ENCODE data around the gene DAB2IP. TPM values are rescaled to one million over a fixed set of nuclear protein-coding genes. Genes with fewer than 3 reads are reported as not detected.

DAB2IP gene
- total RNA-seq, 1 donor from 2014 or later = 0.75 TPM

- H3K27ac Mint-ChIP-seq = no peak overlapping the region
- H3K4me3 Mint-ChIP-seq = no peak overlapping the region
- H3K9me3 Mint-ChIP-seq = no peaks in the 10 kb centered on the region
- no peaks in the 10 kb centered on the region for H3K36me3 Mint-ChIP-seq (ENCODE audit: low read depth)
- DNase-seq (no peak), ATAC-seq (ENCODE audit: low read depth) (no peak)
- no peak for TF ChIP-seq CTCF (IDR thresholded peaks at IDR 0.05)
- no peaks in the 10 kb centered on the region for H3K4me1 Mint-ChIP-seq
- ChIA-PET POLR2A (no interaction called here), CTCF (no interaction called here)
- intact Hi-C loops (cut with micrococcal nuclease) = loop anchor here (5.0 kb wide), 1 partner anchor 133 kb away; no protein-coding TSS in a partner anchor
- peaks cover 15% of the 10 kb centered on the region for H3K27me3 Mint-ChIP-seq
Observed at GRCh38 chr9:121679901-121680635, 28.6 kb downstream of the DAB2IP start.

GRCh38 chr9:121681404-121681803 is 30.0 kb downstream of the DAB2IP start:
- peaks cover 14% of the 10 kb centered on the region for H3K27me3 Mint-ChIP-seq
- ATAC-seq (ENCODE audit: low read depth) = no peak
- POLR2A ChIA-PET = no interaction called here
- intact Hi-C loops (cut with micrococcal nuclease) = loop anchor here (5.0 kb wide), 1 partner anchor 134 kb away; no protein-coding TSS in a partner anchor
- DNase-seq = no peak
- no peak overlapping the region for H3K4me3 Mint-ChIP-seq
- CTCF ChIA-PET = no interaction called here
- no peaks in the 10 kb centered on the region for H3K9me3 Mint-ChIP-seq
- no peaks in the 10 kb centered on the region for H3K4me1 Mint-ChIP-seq
- H3K36me3 Mint-ChIP-seq (ENCODE audit: low read depth) = no peaks in the 10 kb centered on the region
- no peak for TF ChIP-seq CTCF (IDR thresholded peaks at IDR 0.05)
- no peak overlapping the region for H3K27ac Mint-ChIP-seq

GRCh38 chr9:121682201-121682600 is 30.8 kb downstream of the DAB2IP start:
- ATAC-seq (ENCODE audit: low read depth) (no peak), DNase-seq (no peak)
- H3K27ac Mint-ChIP-seq = no peak overlapping the region
- H3K4me1 Mint-ChIP-seq = no peaks in the 10 kb centered on the region
- ChIA-PET POLR2A (no interaction called here), CTCF (no interaction called here)
- no peak for TF ChIP-seq CTCF (IDR thresholded peaks at IDR 0.05)
- H3K27me3 Mint-ChIP-seq = peaks cover 14% of the 10 kb centered on the region
- H3K36me3 Mint-ChIP-seq (ENCODE audit: low read depth) = no peaks in the 10 kb centered on the region
- no peak overlapping the region for H3K4me3 Mint-ChIP-seq
- intact Hi-C loops (cut with micrococcal nuclease) = loop anchor here (5.0 kb wide), 1 partner anchor 135 kb away; no protein-coding TSS in a partner anchor
- no peaks in the 10 kb centered on the region for H3K9me3 Mint-ChIP-seq

GRCh38 chr9:121682926-121683515 is 31.6 kb downstream of the DAB2IP start:
- H3K4me1 Mint-ChIP-seq = no peaks in the 10 kb centered on the region
- no peak for TF ChIP-seq CTCF (IDR thresholded peaks at IDR 0.05)
- DNase-seq = no peak
- CTCF ChIA-PET = interaction anchor here (1.8 kb wide), 1 partner anchor 137 kb away, joined by 8 read pairs; no protein-coding TSS in a partner anchor
- H3K27me3 Mint-ChIP-seq = peaks cover 14% of the 10 kb centered on the region
- H3K36me3 Mint-ChIP-seq (ENCODE audit: low read depth) = no peaks in the 10 kb centered on the region
- no peaks in the 10 kb centered on the region for H3K9me3 Mint-ChIP-seq
- no peak for ATAC-seq (ENCODE audit: low read depth)
- H3K27ac Mint-ChIP-seq = no peak overlapping the region
- POLR2A ChIA-PET = no interaction called here
- no peak overlapping the region for H3K4me3 Mint-ChIP-seq
- intact Hi-C loops (cut with micrococcal nuclease) = loop anchor here (5.0 kb wide), 1 partner anchor 136 kb away; no protein-coding TSS in a partner anchor

GRCh38 chr9:121683652-121684051 is 32.2 kb downstream of the DAB2IP start:
- POLR2A ChIA-PET = no interaction called here
- peaks cover 17% of the 10 kb centered on the region for H3K27me3 Mint-ChIP-seq
- no peaks in the 10 kb centered on the region for H3K9me3 Mint-ChIP-seq
- H3K4me3 Mint-ChIP-seq = no peak overlapping the region
- no peak overlapping the region for H3K27ac Mint-ChIP-seq
- ATAC-seq (ENCODE audit: low read depth) (no peak), DNase-seq (no peak)
- H3K36me3 Mint-ChIP-seq (ENCODE audit: low read depth) = no peaks in the 10 kb centered on the region
- CTCF ChIA-PET = interaction anchor here (0.8 to 1.8 kb wide), 3 partner anchors 133 to 441 kb away, joined by 3 to 8 read pairs (median 6); no protein-coding TSS in a partner anchor
- TF ChIP-seq CTCF (IDR thresholded peaks at IDR 0.05) = no peak
- no peaks in the 10 kb centered on the region for H3K4me1 Mint-ChIP-seq
- intact Hi-C loops (cut with micrococcal nuclease) = loop anchor here (5.0 kb wide), 1 partner anchor 136 kb away; no protein-coding TSS in a partner anchor
